ENCODE data around the gene ZMIZ1.

Gene ZMIZ1

DNA sequence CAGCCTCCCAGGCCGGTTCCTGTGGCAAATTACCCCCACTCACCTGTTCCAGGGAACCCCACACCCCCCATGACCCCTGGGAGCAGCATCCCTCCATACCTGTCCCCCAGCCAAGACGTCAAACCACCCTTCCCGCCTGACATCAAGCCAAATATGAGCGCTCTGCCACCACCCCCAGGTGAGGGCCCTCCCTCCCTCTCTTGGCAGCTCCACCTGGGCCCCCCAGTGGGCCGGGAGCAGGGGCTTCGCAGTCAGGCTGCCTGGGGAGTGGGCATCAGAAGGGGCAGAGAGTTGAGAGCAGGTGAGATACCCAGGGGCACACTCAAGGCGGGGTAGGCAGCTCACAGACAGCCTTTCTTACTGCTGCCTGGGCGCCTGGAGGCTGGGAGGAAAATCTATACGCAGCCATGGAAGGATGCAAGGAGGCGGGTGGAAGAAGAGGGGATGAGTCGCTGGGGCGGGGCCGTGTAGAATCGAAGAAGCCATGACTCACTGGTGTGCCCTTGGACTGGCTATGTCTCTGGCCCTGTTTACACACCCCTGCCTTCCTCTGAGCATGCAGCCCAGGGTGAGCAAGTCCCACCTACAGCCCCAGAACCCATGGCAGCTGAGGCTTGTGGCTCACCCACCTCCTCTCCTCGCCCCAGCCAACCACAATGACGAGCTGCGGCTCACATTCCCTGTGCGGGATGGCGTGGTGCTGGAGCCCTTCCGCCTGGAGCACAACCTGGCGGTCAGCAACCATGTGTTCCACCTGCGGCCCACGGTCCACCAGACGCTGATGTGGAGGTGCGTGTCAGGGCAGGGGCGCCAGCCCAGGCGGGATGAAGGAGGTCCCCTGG lies 229.9 kb downstream of the ZMIZ1 start:
- H3K4me3 ChIP-seq (ENCODE audit: low read depth, low read length): no peak overlapping the region
- peak; percentile 91 for DNase-seq (ENCODE audit: low read depth)

DNA sequence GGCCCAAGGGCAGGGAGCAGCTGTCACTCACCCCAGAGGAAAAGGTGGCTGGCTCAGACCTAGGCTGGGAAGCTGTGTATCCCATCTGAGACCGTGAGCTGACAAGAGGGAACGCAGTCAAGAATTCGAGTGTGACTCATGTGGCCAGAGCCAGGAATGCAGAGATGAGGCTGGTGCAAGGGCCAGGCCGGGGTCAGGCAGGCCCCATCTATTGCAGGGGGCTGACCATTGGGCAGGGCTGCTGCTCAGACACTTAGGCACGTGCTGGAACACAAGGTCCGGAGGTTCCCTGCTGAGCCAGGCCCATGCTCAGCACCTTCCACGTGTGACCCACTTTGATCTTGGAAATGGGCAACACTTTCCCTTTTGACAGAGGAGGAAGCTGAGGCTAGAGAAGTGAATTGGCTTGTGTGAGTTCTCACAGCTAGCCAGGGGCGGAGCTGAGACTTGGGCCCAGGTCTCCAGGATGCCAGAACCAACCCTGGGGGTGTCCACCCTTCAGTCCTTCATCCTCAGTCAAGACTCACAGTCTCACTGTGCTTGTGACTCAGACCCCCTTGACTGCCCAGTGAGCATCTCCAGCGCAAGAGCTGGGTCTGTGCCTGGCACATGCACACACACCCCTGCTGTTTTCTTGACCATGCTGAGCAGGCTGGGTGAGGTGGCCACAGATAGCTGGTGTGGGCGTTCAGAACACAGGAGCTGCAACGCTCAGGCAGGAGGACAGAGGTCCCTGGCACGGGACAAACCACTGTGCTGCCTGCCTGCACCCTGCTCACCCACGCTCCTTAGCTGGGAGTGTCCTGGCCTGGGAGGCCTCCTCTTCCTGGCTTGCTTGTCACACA lies 230.9 kb downstream of the ZMIZ1 start:
- no peak overlapping the region for H3K4me3 ChIP-seq (ENCODE audit: low read depth, low read length)
- peak; percentile 33 for DNase-seq (ENCODE audit: low read depth)

DNA sequence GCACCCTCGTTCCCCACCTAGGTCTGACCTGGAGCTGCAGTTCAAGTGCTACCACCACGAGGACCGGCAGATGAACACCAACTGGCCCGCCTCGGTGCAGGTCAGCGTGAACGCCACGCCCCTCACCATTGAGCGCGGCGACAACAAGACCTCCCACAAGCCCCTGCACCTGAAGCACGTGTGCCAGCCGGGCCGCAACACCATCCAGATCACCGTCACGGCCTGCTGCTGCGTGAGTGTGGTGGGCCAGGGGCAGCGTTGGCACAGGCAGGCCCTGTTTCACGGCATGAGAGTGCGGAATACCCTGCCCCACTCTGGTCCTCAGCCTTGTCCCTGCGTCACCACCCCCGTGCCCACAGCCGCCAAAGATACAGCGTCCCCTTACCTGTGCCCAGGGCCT lies 231.9 kb downstream of the ZMIZ1 start:
- no peak overlapping the region for H3K4me3 ChIP-seq (ENCODE audit: low read depth, low read length)
- no peak for DNase-seq (ENCODE audit: low read depth)

DNA sequence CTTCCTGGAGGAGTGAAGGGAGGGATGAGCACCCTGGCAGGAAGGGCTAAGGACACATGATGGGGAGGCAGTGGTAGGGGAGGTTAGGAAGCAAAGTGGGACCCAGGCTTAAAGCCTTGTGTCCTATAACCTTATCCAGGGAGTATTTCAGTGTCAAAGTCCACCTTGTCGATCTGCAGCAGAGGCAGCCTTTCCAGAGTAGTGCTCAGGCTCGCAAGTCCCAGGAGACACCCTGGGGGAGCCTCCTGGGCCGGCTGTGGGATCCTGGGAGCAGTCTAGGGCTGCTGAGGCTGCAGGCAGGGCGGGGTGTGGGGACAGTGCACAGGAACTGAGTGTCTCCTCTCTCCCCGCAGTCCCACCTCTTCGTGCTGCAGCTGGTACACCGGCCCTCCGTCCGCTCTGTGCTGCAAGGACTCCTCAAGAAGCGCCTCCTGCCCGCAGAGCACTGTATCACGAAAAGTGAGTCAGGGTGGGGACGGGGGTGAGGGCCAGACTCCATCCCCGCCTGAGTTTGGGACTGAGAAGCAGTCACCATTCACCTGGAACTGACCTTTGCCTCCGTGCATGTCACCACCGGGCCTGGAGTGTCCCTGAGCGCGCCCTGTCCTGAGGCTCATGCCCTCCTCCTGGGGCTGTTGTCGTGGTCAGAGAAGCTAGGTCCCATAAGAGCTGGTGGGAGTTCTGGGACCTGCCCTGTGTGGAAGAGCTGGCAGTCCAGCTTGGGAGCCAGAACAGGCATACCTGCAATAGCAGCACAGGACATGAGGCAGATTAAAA lies 233.2 kb downstream of the ZMIZ1 start:
- no peak overlapping the region for H3K4me3 ChIP-seq (ENCODE audit: low read depth, low read length)
- no peak for DNase-seq (ENCODE audit: low read depth)

DNA sequence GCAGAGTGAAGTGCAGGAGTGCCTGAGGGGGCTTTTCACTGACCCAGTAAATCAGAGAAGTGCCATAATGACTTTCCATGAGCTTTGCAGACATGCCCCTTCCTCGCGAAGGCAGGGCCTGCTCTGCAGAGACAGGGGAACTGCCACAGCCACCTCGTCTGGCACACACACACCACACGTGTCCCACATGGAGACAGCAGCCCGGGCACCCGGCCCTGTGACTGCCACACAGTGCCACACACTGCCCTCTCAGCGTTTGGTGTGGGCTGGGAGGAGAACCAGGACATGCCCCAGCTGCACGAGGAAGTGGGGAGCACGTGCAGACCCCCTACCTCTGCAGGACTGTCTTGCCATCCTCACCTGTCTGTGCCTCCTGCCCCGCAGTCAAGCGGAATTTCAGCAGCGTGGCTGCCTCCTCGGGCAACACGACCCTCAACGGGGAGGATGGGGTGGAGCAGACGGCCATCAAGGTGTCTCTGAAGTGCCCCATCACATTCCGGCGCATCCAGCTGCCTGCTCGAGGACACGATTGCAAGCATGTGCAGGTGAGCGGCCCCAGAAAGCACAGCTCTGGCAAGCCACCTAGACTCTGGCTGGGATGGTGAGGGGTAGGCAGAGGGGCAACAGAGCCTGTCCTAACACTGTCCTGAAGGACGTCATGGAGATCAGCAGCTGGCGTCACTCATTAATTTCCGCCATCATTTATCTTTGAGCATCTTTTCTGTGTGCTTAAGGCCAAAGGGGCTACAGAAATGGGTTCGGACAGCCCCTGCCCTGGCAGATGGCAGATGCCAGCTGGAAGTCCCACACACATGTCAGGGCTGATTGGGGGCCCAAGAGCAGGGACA lies 235.1 kb downstream of the ZMIZ1 start:
- H3K4me3 ChIP-seq (ENCODE audit: low read depth, low read length): no peak overlapping the region
- no peak for DNase-seq (ENCODE audit: low read depth)

DNA sequence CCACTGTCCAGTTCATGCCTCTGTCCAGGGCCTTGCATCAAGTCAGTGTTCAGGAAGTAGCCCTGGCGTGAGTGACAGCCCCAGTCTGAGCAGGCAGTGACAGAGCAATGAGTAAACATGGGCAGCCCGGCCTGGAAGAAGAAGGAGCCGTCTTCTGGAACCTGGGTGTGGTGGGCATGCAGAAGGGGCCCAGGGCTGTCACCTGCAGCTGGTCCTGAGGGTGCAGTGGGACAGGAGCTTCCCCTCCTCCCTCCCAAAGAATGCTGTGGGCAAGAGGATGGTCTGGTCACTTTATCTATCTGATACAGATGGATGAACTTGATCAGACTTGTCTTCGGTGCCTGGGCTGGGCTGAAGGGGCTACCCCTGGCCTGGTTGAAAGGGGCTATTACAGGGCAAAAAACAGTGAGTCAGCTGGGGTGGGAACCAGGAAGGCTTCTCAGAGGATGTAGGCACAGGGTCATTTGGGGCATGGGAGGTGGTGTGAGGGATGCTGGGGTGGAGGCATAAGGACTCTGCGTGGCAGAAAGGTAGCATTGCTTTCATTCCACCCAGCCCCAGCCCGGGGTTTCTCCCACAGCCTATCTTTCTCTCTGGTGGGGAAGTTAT lies 235.8 kb downstream of the ZMIZ1 start:
- no peak for DNase-seq (ENCODE audit: low read depth)
- no peak overlapping the region for H3K4me3 ChIP-seq (ENCODE audit: low read depth, low read length)

DNA sequence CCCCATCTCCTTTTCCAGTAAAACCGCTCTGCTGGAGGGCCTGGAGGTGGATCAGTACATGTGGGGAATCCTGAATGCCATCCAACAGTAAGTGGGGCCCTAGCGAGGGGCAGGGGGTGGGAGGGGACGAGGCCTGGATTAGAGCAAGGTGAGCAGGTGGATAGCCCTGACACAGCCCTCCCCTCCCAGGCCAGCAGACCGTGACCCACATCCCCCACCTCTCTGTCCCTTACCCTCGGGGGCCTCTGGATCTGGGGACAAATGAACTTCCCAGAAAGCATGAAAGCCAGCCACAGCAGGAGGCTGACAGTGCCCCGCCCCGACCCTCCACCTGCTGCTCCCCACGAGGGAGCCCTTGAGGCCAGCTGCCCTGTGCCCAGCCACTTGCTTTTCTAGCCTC lies 236.7 kb downstream of the ZMIZ1 start:
- no peak for DNase-seq (ENCODE audit: low read depth)
- no peak overlapping the region for H3K4me3 ChIP-seq (ENCODE audit: low read depth, low read length)

GRCh38 chr10:79305988-79306387 lies 237.2 kb downstream of the ZMIZ1 start:
- no peak overlapping the region for H3K4me3 ChIP-seq (ENCODE audit: low read depth, low read length)
- no peak for DNase-seq (ENCODE audit: low read depth)

DNA sequence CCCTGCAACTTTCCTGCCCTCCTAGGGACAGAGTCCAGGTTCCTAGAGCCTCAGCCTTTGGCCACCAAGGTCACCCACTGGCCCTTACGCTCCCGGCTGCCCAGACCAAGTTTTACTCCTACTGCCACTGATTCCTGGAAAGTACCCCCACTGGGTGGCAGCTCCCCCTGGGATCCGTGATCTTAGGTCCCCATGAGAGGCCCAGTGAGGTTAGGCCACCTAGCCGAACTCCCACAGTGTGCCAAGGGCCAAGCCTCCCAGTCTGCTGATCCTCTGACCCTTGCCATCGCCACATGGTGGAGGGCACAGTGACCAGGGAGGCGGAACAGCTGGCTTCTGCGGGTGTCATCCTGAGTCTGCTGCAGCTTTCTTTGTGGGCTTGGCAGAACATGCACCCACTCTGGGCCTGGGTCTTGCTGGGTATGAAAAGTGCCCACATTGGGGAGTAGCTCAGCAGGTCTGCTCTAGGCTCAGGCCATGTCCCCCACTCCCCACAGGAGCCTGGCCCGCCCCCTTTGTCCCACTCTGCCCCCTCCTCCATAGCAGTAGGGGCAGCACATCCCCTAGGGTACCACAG lies 238.0 kb downstream of the ZMIZ1 start:
- no peak overlapping the region for H3K4me3 ChIP-seq (ENCODE audit: low read depth, low read length)
- DNase-seq (ENCODE audit: low read depth): no peak

- no peak for DNase-seq (ENCODE audit: low read depth)
- H3K4me3 ChIP-seq (ENCODE audit: low read depth, low read length): no peak overlapping the region
Measured at GRCh38 chr10:79308016-79308415, 239.2 kb downstream of the ZMIZ1 start.

DNA sequence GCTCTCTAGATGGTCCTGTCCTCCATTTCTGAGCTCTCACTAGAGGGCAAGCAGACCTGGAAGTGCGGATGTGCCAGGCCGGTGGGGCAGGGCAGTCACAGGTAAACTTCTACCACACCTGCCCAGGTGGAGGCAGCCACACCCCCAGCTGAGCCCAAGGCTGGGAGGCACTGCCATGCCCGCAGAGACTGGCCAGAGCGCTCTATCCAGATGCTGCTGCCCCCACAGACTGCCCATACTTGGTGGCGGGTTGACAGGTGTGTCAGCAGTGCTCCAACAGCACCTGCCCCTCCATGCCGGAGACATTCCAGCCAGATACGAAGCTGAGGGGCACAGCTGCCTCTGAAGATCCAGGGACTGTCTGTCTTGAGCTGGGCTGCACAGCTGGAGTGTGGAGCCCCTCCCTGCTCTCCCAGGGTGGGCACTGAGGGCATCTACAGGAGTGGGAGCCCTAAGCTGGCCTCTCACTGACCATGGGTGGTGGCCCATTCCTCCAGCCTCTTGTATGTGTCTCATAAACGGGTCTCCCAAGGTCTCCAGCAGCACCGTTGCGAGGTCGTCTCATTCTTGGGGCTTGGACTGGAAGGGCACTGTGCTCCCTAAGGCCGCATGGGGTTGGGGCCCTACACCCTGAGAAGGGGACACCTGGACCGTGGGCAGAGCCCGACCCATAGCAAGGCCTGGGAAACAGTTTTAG lies 240.4 kb downstream of the ZMIZ1 start:
- DNase-seq (ENCODE audit: low read depth): no peak

GRCh38 chr10:79310200-79310865 lies 241.6 kb downstream of the ZMIZ1 start:
- H3K4me3 ChIP-seq (ENCODE audit: low read depth, low read length): no peak overlapping the region
- no peak for DNase-seq (ENCODE audit: low read depth)

More for the DNA sequence above, 240.4 kb downstream of the ZMIZ1 start:
- H3K4me3 ChIP-seq (ENCODE audit: low read depth, low read length): no peak overlapping the region

DNA sequence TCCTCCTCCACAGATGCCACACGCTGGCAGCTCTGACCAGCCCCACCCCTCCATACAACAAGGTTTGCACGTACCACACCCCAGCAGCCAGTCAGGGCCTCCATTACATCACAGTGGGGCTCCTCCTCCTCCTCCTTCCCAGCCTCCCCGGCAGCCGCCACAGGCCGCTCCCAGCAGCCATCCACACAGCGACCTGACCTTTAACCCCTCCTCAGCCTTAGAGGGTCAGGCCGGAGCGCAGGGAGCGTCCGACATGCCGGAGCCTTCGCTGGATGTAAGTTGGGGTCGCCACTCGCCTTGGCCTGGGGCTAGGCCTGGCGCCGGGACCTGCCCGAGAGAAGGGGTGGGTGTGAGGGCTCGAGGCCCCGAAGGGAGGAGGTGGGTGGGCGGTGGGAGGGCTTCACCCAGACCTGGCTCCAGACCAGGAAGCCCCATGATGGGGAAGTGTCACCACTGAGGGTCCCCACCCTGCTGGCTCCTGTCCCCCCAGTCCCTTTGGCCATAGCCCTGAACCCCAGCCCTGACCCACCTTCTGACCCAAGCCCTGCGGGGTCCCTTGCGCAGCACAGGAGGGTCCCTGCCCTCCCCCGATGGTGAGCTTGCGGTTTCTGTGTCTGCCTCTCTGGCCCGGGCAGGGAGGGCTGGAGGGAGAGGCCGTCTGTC lies 242.3 kb downstream of the ZMIZ1 start:
- no peak overlapping the region for H3K4me3 ChIP-seq (ENCODE audit: low read depth, low read length)

GRCh38 chr10:79311581-79312407 lies 243.0 kb downstream of the ZMIZ1 start:
- no peak for DNase-seq (ENCODE audit: low read depth)
- H3K4me3 ChIP-seq (ENCODE audit: low read depth, low read length): no peak overlapping the region

More for the DNA sequence above, 242.3 kb downstream of the ZMIZ1 start:
- DNase-seq (ENCODE audit: low read depth): no peak

- H3K4me3 ChIP-seq (ENCODE audit: low read depth, low read length): no peak overlapping the region
- DNase-seq (ENCODE audit: low read depth): no peak
Measured at GRCh38 chr10:79312601-79313187, 243.9 kb downstream of the ZMIZ1 start.

GRCh38 chr10:79313320-79313719 lies 244.6 kb downstream of the ZMIZ1 start:
- no peak for DNase-seq (ENCODE audit: low read depth)
- H3K4me3 ChIP-seq (ENCODE audit: low read depth, low read length): no peak overlapping the region
